K562 (cell line): ENCODE data around the gene GBX1. TPM values are rescaled to one million over a fixed set of nuclear protein-coding genes. Genes with fewer than 3 reads are reported as not detected.

Experiments
- CSDE1 ChIP-seq, 2 experiments: fragments of 450-650 bp; IDR thresholded peaks; 2 replicates each; pipeline ENCODE4 v1.6.1; 2016; ENCODE audit warnings: mild to moderate bottlenecking in 1 of 2
- DACH1 ChIP-seq: fragments of 450-650 bp; IDR thresholded peaks from 2 replicates; pipeline ENCODE4 v1.6.1; 2018; ENCODE audit not compliant: partially characterized antibody
- DDX20 ChIP-seq: fragments of 450-650 bp; IDR thresholded peaks from 2 replicates; pipeline ENCODE4 v1.6.1; 2016; ENCODE audit warnings: missing genetic modification characterization, low read depth, mild to moderate bottlenecking, missing compliant biosample characterization, moderate library complexity
- GTF2E2 ChIP-seq: fragments of 200-800 bp; sonication (Bioruptor generic); IDR thresholded peaks from 2 replicates; pipeline ENCODE4 v1.6.1; 2016; ENCODE audit warnings: missing genetic modification characterization, missing compliant biosample characterization
- KLF1 ChIP-seq: fragments of 450-650 bp; IDR thresholded peaks from 2 replicates; pipeline ENCODE4 v1.6.1; 2016; ENCODE audit warnings: missing genetic modification characterization, missing compliant biosample characterization
- MAFK ChIP-seq: IDR thresholded peaks from 2 replicates; pipeline ENCODE4 v1.6.1; 2011; ENCODE audit warnings: low read length, improper control_type of control experiment
- MIER1 ChIP-seq: fragments of 450-650 bp; IDR thresholded peaks from 2 replicates; pipeline ENCODE4 v1.6.1; 2016; ENCODE audit warnings: antibody characterized with exemption, mild to moderate bottlenecking, low read depth
- RBBP5 ChIP-seq: fragments of 200-600 bp; sonication (generic); IDR thresholded peaks from 2 replicates; pipeline ENCODE4 v1.6.1; 2012; ENCODE audit warnings: borderline replicate concordance, mild to moderate bottlenecking, low read length, control low read depth, inconsistent platforms; ENCODE audit not compliant: insufficient read depth, poor library complexity, severe bottlenecking
- RFX5 ChIP-seq: IDR thresholded peaks from 2 replicates; pipeline ENCODE4 v1.6.1; 2011; ENCODE audit warnings: low read depth, mild to moderate bottlenecking, improper control_type of control experiment, low read length
- XRCC5 ChIP-seq: fragments of 200-400 bp; formaldehyde crosslinking; IDR thresholded peaks from 2 replicates; pipeline ENCODE4 v1.6.1; 2017; ENCODE audit warnings: low read depth, mild to moderate bottlenecking, low read length
- ZNF143 ChIP-seq: sonication (generic); formaldehyde crosslinking; IDR thresholded peaks from 2 replicates; pipeline ENCODE4 v1.9.0; 2022; ENCODE audit warnings: mild to moderate bottlenecking, missing genetic modification reagents
- polyA plus RNA-seq, 8 experiments: library from polyadenylated mRNA; depleted of rRNA in 4 of 8; stranded (reverse) in 5 of 8; unstranded in 3 of 8; fragments of >200 nt; fragmentation: Nextera tagmentation in 2 of 8; fragmentation: Illumina TruSeq in 1 of 8; extraction: Ambion mirVana in 2 of 8; extraction: Trizol in 1 of 8; gene quantifications; 2 replicates each; pipeline versions ENCODE4 v1.2.1 to v1.2.3, GENCODE V29; 2011 to 2014; ENCODE audit warnings: inconsistent platforms in 1 of 8, missing spikeins in 1 of 8
- total RNA-seq, 7 experiments: library from RNA; depleted of rRNA in 6 of 7; stranded (reverse); fragments of >200 nt in 6 of 7; fragmentation: Illumina TruSeq in 2 of 7; extraction: Trizol in 2 of 7; gene quantifications; 2 replicates each; pipeline versions ENCODE4 v1.2.1 to v1.2.3, GENCODE V29; 2011 to 2021; ENCODE audit warnings: low replicate concordance in 1 of 7
- TF ChIP-seq, protein P1 (sequence below): IDR thresholded peaks from 2 replicates; pipeline ENCODE4 v1.6.1; 2012; ENCODE audit warnings: low read depth, low read length, improper control_type of control experiment, borderline replicate concordance
- TF ChIP-seq, protein P2 (sequence below): fragments of 250-450 bp; sonication (Bioruptor Pico); IDR thresholded peaks from 2 replicates; pipeline ENCODE4 v1.8.0; 2021; ENCODE audit warnings: mild to moderate bottlenecking, moderate library complexity
- TF ChIP-seq, protein P3 (sequence below), 2 experiments: fragments of 450-650 bp in 1 of 2; IDR thresholded peaks; 2 replicates each; pipeline ENCODE4 v1.6.1; 2011 to 2017; ENCODE audit warnings: low read depth in 2 of 2, antibody characterized with exemption in 1 of 2, borderline replicate concordance in 1 of 2, low read length in 1 of 2, mild to moderate bottlenecking in 1 of 2, mixed read lengths in 1 of 2; ENCODE audit not compliant: control insufficient read depth in 1 of 2
- TF ChIP-seq, protein P4 (sequence below): fragments of 450-650 bp; IDR thresholded peaks from 2 replicates; pipeline ENCODE4 v1.6.1; 2014; ENCODE audit warnings: low read depth, mild to moderate bottlenecking, moderate library complexity, borderline replicate concordance
- TF ChIP-seq, protein P5 (sequence below): sonication (generic); formaldehyde crosslinking; IDR thresholded peaks from 2 replicates; pipeline ENCODE4 v1.8.1; 2022; ENCODE audit warnings: missing genetic modification reagents

GBX1 gene
- total and polyA plus RNA-seq, 9 of the 15 experiments (the other 6 are each of a cell fraction or from before 2014, with no cell fraction given): not detected

- peak; percentile 41 for TF ChIP-seq RBBP5
- no peak for TF ChIP-seq KLF1 (tag)
- TF ChIP-seq, protein P1, sequence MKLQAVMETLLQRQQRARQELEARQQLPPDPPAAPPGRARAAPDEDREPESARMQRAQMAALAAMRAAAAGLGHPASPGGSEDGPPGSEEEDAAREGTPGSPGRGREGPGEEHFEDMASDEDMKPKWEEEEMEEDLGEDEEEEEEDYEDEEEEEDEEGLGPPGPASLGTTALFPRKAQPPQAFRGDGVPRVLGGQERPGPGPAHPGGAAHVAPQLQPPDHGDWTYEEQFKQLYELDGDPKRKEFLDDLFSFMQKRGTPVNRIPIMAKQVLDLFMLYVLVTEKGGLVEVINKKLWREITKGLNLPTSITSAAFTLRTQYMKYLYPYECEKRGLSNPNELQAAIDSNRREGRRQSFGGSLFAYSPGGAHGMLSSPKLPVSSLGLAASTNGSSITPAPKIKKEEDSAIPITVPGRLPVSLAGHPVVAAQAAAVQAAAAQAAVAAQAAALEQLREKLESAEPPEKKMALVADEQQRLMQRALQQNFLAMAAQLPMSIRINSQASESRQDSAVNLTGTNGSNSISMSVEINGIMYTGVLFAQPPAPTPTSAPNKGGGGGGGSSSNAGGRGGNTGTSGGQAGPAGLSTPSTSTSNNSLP: 0 out of 2 replicates have a peak, but pooled peaks have one; percentile 42
- TF ChIP-seq, protein P2, sequence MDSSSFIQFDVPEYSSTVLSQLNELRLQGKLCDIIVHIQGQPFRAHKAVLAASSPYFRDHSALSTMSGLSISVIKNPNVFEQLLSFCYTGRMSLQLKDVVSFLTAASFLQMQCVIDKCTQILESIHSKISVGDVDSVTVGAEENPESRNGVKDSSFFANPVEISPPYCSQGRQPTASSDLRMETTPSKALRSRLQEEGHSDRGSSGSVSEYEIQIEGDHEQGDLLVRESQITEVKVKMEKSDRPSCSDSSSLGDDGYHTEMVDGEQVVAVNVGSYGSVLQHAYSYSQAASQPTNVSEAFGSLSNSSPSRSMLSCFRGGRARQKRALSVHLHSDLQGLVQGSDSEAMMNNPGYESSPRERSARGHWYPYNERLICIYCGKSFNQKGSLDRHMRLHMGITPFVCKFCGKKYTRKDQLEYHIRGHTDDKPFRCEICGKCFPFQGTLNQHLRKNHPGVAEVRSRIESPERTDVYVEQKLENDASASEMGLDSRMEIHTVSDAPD (CRISPR knock-in tag): no peak
- peak; percentile 16 for TF ChIP-seq DACH1
- TF ChIP-seq, protein P3, sequence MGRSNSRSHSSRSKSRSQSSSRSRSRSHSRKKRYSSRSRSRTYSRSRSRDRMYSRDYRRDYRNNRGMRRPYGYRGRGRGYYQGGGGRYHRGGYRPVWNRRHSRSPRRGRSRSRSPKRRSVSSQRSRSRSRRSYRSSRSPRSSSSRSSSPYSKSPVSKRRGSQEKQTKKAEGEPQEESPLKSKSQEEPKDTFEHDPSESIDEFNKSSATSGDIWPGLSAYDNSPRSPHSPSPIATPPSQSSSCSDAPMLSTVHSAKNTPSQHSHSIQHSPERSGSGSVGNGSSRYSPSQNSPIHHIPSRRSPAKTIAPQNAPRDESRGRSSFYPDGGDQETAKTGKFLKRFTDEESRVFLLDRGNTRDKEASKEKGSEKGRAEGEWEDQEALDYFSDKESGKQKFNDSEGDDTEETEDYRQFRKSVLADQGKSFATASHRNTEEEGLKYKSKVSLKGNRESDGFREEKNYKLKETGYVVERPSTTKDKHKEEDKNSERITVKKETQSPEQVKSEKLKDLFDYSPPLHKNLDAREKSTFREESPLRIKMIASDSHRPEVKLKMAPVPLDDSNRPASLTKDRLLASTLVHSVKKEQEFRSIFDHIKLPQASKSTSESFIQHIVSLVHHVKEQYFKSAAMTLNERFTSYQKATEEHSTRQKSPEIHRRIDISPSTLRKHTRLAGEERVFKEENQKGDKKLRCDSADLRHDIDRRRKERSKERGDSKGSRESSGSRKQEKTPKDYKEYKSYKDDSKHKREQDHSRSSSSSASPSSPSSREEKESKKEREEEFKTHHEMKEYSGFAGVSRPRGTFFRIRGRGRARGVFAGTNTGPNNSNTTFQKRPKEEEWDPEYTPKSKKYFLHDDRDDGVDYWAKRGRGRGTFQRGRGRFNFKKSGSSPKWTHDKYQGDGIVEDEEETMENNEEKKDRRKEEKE (IDR thresholded peaks at IDR 0.05; ENCODE audit: borderline replicate concordance in 1 of 2, control insufficient read depth in 1 of 2, low read depth in 2 of 2, low read length in 1 of 2): no peak; a peak in 1 of 4 replicates
- TF ChIP-seq MAFK: peak; percentile 37
- TF ChIP-seq, protein P4, sequence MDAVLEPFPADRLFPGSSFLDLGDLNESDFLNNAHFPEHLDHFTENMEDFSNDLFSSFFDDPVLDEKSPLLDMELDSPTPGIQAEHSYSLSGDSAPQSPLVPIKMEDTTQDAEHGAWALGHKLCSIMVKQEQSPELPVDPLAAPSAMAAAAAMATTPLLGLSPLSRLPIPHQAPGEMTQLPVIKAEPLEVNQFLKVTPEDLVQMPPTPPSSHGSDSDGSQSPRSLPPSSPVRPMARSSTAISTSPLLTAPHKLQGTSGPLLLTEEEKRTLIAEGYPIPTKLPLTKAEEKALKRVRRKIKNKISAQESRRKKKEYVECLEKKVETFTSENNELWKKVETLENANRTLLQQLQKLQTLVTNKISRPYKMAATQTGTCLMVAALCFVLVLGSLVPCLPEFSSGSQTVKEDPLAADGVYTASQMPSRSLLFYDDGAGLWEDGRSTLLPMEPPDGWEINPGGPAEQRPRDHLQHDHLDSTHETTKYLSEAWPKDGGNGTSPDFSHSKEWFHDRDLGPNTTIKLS: no peak
- no peak; the same call in 1 of the 2 replicates for TF ChIP-seq ZNF143 (CRISPR knock-in tag)
- no peak for TF ChIP-seq GTF2E2 (tag)
- TF ChIP-seq XRCC5: peak; percentile 100
- TF ChIP-seq, protein P5, sequence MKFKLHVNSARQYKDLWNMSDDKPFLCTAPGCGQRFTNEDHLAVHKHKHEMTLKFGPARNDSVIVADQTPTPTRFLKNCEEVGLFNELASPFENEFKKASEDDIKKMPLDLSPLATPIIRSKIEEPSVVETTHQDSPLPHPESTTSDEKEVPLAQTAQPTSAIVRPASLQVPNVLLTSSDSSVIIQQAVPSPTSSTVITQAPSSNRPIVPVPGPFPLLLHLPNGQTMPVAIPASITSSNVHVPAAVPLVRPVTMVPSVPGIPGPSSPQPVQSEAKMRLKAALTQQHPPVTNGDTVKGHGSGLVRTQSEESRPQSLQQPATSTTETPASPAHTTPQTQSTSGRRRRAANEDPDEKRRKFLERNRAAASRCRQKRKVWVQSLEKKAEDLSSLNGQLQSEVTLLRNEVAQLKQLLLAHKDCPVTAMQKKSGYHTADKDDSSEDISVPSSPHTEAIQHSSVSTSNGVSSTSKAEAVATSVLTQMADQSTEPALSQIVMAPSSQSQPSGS (CRISPR knock-in tag): no peak
- peak; percentile 30; the same call in 1 of the 2 replicates for TF ChIP-seq RFX5
- TF ChIP-seq CSDE1 (IDR thresholded peaks at IDR 0.05): no peak; a peak in 1 of 4 replicates
- TF ChIP-seq MIER1: no peak
- TF ChIP-seq DDX20 (tag): no peak
Observed at GRCh38 chr7:151172273-151173141, 5.0 kb upstream of the GBX1 start (continued).
